WTC11 (cell line): Measurements from ENCODE around the gene CCDC93. TPM values are rescaled to one million over a fixed set of nuclear protein-coding genes. Genes with fewer than 3 reads are reported as not detected.

Experiments
- ATAC-seq: fragments of 200-7000 bp; cut with Tn5 transposase; 2 replicates; pipeline ENCODE4 v1.10.0; 2021; ENCODE audit warnings: mild to moderate bottlenecking, moderate library complexity
- CTCF ChIA-PET: fragments of 300-600 bp; sonication (Branson Sonifier 250); formaldehyde crosslinking; loops from one replicate; lab custom pipeline; 2021; ENCODE audit warnings: antibody characterized with exemption; lab: Charles Lee
- POLR2A ChIA-PET: fragments of 350-600 bp; sonication (Branson Sonifier 250); formaldehyde crosslinking; loops from one replicate; lab custom pipeline; 2021; ENCODE audit warnings: antibody characterized with exemption; lab: Charles Lee
- DNase-seq: peaks from one replicate; pipeline ENCODE4 v3.0.0; 2021; ENCODE audit warnings: low spot score
- H3K27ac Mint-ChIP-seq: 2 replicates; pipeline ENCODE4 v1.8.0; 2021; ENCODE audit warnings: mixed read lengths
- H3K27me3 Mint-ChIP-seq: 2 replicates; pipeline ENCODE4 v1.8.0; 2021; ENCODE audit warnings: low read depth, mild to moderate bottlenecking, moderate library complexity, mixed read lengths
- H3K36me3 Mint-ChIP-seq: 2 replicates; pipeline ENCODE4 v1.8.0; 2021; ENCODE audit warnings: mixed read lengths
- H3K4me1 Mint-ChIP-seq: 2 replicates; pipeline ENCODE4 v1.8.0; 2022; ENCODE audit warnings: mixed read lengths
- H3K4me3 Mint-ChIP-seq: 2 replicates; pipeline ENCODE4 v1.8.0; 2021; ENCODE audit warnings: mild to moderate bottlenecking, moderate library complexity, mixed read lengths
- H3K9me3 Mint-ChIP-seq: 2 replicates; pipeline ENCODE4 v1.8.0; 2021; ENCODE audit warnings: mixed read lengths
- ARID4B ChIP-seq: sonication (generic); formaldehyde crosslinking; IDR thresholded peaks from 2 replicates; pipeline ENCODE4 v1.8.0; 2023; ENCODE audit warnings: missing genetic modification reagents, mild to moderate bottlenecking, borderline replicate concordance
- E2F1 ChIP-seq: sonication (generic); formaldehyde crosslinking; IDR thresholded peaks from 2 replicates; pipeline ENCODE4 v1.8.0; 2022; ENCODE audit warnings: mild to moderate bottlenecking, missing genetic modification reagents
- E2F5 ChIP-seq: sonication (generic); formaldehyde crosslinking; IDR thresholded peaks from 2 replicates; pipeline ENCODE4 v1.8.1; 2022; ENCODE audit warnings: mild to moderate bottlenecking, moderate library complexity, missing genetic modification reagents
- FOXK1 ChIP-seq: sonication (generic); formaldehyde crosslinking; IDR thresholded peaks from 2 replicates; pipeline ENCODE4 v1.8.0; 2022; ENCODE audit warnings: mild to moderate bottlenecking, moderate library complexity, missing genetic modification reagents
- FOXP1 ChIP-seq: sonication (generic); formaldehyde crosslinking; IDR thresholded peaks from 2 replicates; pipeline ENCODE4 v1.8.0; 2022; ENCODE audit warnings: missing genetic modification reagents, mild to moderate bottlenecking, moderate library complexity, borderline replicate concordance
- NFATC4 ChIP-seq: fragments of 250-450 bp; sonication (Bioruptor Pico); IDR thresholded peaks from 2 replicates; pipeline ENCODE4 v1.9.0; 2021; ENCODE audit warnings: mild to moderate bottlenecking
- NR2C2 ChIP-seq: sonication (generic); formaldehyde crosslinking; IDR thresholded peaks from 2 replicates; pipeline ENCODE4 v1.8.0; 2022; ENCODE audit warnings: mild to moderate bottlenecking, missing genetic modification reagents
- RELA ChIP-seq: sonication (generic); formaldehyde crosslinking; IDR thresholded peaks from 2 replicates; pipeline ENCODE4 v1.8.1; 2022; ENCODE audit warnings: missing genetic modification reagents, mild to moderate bottlenecking, borderline replicate concordance
- RORB ChIP-seq: fragments of 250-450 bp; sonication (Bioruptor Pico); IDR thresholded peaks from 2 replicates; pipeline ENCODE4 v1.9.0; 2021; ENCODE audit warnings: mild to moderate bottlenecking
- SMAD3 ChIP-seq: sonication (generic); formaldehyde crosslinking; IDR thresholded peaks from 2 replicates; pipeline ENCODE4 v1.8.0; 2022; ENCODE audit warnings: missing genetic modification reagents, mild to moderate bottlenecking, borderline replicate concordance
- TCF7 ChIP-seq: sonication (generic); formaldehyde crosslinking; IDR thresholded peaks from 2 replicates; pipeline ENCODE4 v1.8.0; 2022; ENCODE audit warnings: mild to moderate bottlenecking, low read depth, missing genetic modification reagents, moderate library complexity
- ZBTB43 ChIP-seq: sonication (generic); formaldehyde crosslinking; IDR thresholded peaks from 2 replicates; pipeline ENCODE4 v1.8.1; 2023; ENCODE audit warnings: mild to moderate bottlenecking, missing genetic modification reagents
- ZNF219 ChIP-seq: sonication (generic); formaldehyde crosslinking; IDR thresholded peaks from 2 replicates; pipeline ENCODE4 v1.8.0; 2023; ENCODE audit warnings: missing genetic modification reagents, mild to moderate bottlenecking, borderline replicate concordance
- ZNF425 ChIP-seq: fragments of 250-450 bp; sonication (Bioruptor Pico); conservative IDR thresholded peaks from 2 replicates; pipeline ENCODE4 v1.9.0; 2021; ENCODE audit warnings: mild to moderate bottlenecking
- ZNF512 ChIP-seq: sonication (generic); formaldehyde crosslinking; IDR thresholded peaks from 2 replicates; pipeline ENCODE4 v1.8.1; 2022; ENCODE audit warnings: missing genetic modification reagents, borderline replicate concordance
- ZSCAN18 ChIP-seq: fragments of 250-450 bp; sonication (Bioruptor Pico); IDR thresholded peaks from 2 replicates; pipeline ENCODE4 v2.1.2; 2022; ENCODE audit warnings: mild to moderate bottlenecking, moderate library complexity
- total RNA-seq: library from RNA; stranded (reverse); gene quantifications from 3 replicates; pipeline ENCODE4 v1.2.3, GENCODE V29; 2021

Gene CCDC93
- total RNA-seq, 1 experiment from 2014 or later: 16.9 TPM

GRCh38 chr2:118062669-118063068, 48.8 kb upstream of the CCDC93 start:
- H3K4me1 Mint-ChIP-seq: peaks cover 2% of the 10 kb centered on the region; the same call in 1 of the 2 replicates
- H3K36me3 Mint-ChIP-seq: no peaks in the 10 kb centered on the region
- H3K4me3 Mint-ChIP-seq: no peak overlapping the region
- ChIA-PET CTCF (interaction anchor here (1.0 to 3.0 kb wide), 3 partner anchors 16 to 59 kb away, joined by 4 to 15 read pairs (median 4); no protein-coding TSS in a partner anchor), POLR2A (no interaction called here)
- ATAC-seq: no peak
- TF ChIP-seq FOXK1 (CRISPR knock-in tag) (no peak), NR2C2 (no peak), FOXP1 (CRISPR knock-in tag) (no peak), ZNF219 (CRISPR knock-in tag) (no peak), RELA (CRISPR knock-in tag) (no peak), NFATC4 (CRISPR knock-in tag) (no peak), E2F5 (CRISPR knock-in tag) (no peak), RORB (CRISPR knock-in tag) (no peak), ZBTB43 (CRISPR knock-in tag) (no peak), ZNF425 (CRISPR knock-in tag) (no peak), ARID4B (no peak)
- no peaks in the 10 kb centered on the region; the same call in 1 of the 2 replicates for H3K27me3 Mint-ChIP-seq
- no peak for DNase-seq
- H3K27ac Mint-ChIP-seq: no peak overlapping the region
- no peaks in the 10 kb centered on the region for H3K9me3 Mint-ChIP-seq

- no peaks in the 10 kb centered on the region; the same call in 1 of the 2 replicates for H3K27me3 Mint-ChIP-seq
- H3K4me3 Mint-ChIP-seq: no peak overlapping the region
- no peak for ATAC-seq
- POLR2A ChIA-PET: interaction anchor here (0.8 kb wide), 1 partner anchor 24 kb away, joined by 3 read pairs; no protein-coding TSS in a partner anchor
- H3K9me3 Mint-ChIP-seq: no peaks in the 10 kb centered on the region
- no peak overlapping the region for H3K27ac Mint-ChIP-seq
- H3K36me3 Mint-ChIP-seq: no peaks in the 10 kb centered on the region
- TF ChIP-seq SMAD3 (CRISPR knock-in tag) (no peak), E2F1 (no peak), ZSCAN18 (CRISPR knock-in tag) (no peak), TCF7 (CRISPR knock-in tag) (no peak), ZNF512 (CRISPR knock-in tag) (no peak)
- TF ChIP-seq, all 79 proteins: peak for 0
- CTCF ChIA-PET: interaction anchor here (1.3 to 3.0 kb wide), 2 partner anchors 29 to 59 kb away, joined by 4 to 15 read pairs; no protein-coding TSS in a partner anchor
- DNase-seq: no peak
- H3K4me1 Mint-ChIP-seq: peaks cover 2% of the 10 kb centered on the region; the same call in 1 of the 2 replicates
These were observed 48.2 kb upstream of the CCDC93 start for GRCh38 chr2:118062048-118062447.
